ENCODE results near the gene RO60. TPM values are rescaled to one million over a fixed set of nuclear protein-coding genes. Genes with fewer than 3 reads are reported as not detected.
A peak's percentile ranks its signal among the peaks of the same experiment; 100 is the strongest.

RO60 gene
- total RNA-seq, 1 experiment from 2014 or later = 86.4 TPM

DNA sequence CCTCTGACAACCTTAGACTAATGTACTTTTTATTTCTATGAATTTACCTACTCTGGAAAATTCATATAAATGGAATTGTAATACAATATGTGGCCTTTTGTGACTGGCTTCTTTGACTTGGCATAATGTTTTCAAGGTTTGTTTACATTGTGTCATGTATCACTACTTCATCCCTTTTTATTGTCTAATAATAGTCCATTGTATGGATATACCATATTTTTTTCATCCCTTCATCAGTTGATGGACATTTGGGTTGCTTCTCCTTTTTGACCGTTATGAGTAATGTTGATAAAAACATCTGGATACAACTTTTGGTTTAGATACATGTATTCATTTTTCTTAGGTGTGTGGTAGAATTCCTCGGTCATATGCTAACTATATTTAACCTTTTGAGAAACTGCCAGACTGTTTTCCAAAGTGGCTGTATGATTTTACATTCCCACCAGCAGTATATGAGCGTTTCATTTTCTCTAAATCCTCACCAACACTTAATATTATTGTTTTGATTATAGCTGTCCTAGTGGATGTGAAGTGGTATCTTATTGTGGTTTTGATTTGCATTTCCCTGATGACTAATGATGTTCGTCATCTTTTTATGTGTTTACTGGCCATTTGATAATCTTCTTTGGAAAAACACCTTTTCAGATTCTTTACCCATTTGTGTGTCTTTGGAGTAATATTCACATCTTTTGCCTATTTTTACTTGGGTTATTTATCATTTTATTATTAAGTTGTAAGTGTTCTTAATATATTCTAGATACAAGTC lies 3.5 kb downstream of the RO60 start:
- DNase-seq (ENCODE audit: low spot score) (no peak), ATAC-seq (no peak)
- ChIA-PET POLR2A (no interaction called here), CTCF (no interaction called here)
- H3K36me3 Mint-ChIP-seq = peaks cover 5% of the 10 kb centered on the region; the same call in 1 of the 2 replicates
- TF ChIP-seq SMAD3 (CRISPR knock-in tag; IDR thresholded peaks at IDR 0.05; ENCODE audit: borderline replicate concordance) (no peak), ZNF121 (CRISPR knock-in tag; IDR thresholded peaks at IDR 0.05) (no peak), TEAD1 (CRISPR knock-in tag; IDR thresholded peaks at IDR 0.05) (no peak), MXD4 (CRISPR knock-in tag; IDR thresholded peaks at IDR 0.05; ENCODE audit: borderline replicate concordance) (no peak)
- TF ChIP-seq, protein P1, sequence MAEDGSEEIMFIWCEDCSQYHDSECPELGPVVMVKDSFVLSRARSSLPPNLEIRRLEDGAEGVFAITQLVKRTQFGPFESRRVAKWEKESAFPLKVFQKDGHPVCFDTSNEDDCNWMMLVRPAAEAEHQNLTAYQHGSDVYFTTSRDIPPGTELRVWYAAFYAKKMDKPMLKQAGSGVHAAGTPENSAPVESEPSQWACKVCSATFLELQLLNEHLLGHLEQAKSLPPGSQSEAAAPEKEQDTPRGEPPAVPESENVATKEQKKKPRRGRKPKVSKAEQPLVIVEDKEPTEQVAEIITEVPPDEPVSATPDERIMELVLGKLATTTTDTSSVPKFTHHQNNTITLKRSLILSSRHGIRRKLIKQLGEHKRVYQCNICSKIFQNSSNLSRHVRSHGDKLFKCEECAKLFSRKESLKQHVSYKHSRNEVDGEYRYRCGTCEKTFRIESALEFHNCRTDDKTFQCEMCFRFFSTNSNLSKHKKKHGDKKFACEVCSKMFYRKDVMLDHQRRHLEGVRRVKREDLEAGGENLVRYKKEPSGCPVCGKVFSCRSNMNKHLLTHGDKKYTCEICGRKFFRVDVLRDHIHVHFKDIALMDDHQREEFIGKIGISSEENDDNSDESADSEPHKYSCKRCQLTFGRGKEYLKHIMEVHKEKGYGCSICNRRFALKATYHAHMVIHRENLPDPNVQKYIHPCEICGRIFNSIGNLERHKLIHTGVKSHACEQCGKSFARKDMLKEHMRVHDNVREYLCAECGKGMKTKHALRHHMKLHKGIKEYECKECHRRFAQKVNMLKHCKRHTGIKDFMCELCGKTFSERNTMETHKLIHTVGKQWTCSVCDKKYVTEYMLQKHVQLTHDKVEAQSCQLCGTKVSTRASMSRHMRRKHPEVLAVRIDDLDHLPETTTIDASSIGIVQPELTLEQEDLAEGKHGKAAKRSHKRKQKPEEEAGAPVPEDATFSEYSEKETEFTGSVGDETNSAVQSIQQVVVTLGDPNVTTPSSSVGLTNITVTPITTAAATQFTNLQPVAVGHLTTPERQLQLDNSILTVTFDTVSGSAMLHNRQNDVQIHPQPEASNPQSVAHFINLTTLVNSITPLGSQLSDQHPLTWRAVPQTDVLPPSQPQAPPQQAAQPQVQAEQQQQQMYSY (CRISPR knock-in tag; IDR thresholded peaks at IDR 0.05) = no peak
- TF ChIP-seq, protein P2, sequence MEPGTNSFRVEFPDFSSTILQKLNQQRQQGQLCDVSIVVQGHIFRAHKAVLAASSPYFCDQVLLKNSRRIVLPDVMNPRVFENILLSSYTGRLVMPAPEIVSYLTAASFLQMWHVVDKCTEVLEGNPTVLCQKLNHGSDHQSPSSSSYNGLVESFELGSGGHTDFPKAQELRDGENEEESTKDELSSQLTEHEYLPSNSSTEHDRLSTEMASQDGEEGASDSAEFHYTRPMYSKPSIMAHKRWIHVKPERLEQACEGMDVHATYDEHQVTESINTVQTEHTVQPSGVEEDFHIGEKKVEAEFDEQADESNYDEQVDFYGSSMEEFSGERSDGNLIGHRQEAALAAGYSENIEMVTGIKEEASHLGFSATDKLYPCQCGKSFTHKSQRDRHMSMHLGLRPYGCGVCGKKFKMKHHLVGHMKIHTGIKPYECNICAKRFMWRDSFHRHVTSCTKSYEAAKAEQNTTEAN (CRISPR knock-in tag; IDR thresholded peaks at IDR 0.05) = no peak
- TF ChIP-seq, protein P3, sequence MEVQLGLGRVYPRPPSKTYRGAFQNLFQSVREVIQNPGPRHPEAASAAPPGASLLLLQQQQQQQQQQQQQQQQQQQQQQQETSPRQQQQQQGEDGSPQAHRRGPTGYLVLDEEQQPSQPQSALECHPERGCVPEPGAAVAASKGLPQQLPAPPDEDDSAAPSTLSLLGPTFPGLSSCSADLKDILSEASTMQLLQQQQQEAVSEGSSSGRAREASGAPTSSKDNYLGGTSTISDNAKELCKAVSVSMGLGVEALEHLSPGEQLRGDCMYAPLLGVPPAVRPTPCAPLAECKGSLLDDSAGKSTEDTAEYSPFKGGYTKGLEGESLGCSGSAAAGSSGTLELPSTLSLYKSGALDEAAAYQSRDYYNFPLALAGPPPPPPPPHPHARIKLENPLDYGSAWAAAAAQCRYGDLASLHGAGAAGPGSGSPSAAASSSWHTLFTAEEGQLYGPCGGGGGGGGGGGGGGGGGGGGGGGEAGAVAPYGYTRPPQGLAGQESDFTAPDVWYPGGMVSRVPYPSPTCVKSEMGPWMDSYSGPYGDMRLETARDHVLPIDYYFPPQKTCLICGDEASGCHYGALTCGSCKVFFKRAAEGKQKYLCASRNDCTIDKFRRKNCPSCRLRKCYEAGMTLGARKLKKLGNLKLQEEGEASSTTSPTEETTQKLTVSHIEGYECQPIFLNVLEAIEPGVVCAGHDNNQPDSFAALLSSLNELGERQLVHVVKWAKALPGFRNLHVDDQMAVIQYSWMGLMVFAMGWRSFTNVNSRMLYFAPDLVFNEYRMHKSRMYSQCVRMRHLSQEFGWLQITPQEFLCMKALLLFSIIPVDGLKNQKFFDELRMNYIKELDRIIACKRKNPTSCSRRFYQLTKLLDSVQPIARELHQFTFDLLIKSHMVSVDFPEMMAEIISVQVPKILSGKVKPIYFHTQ (CRISPR knock-in tag; IDR thresholded peaks at IDR 0.05) = no peak
- H3K9me3 Mint-ChIP-seq = 0 out of 2 replicates have a peak, but pooled peaks cover 3% of the 10 kb centered on the region
- no peaks in the 10 kb centered on the region for H3K27me3 Mint-ChIP-seq (ENCODE audit: low read depth)
- no peak overlapping the region for H3K4me3 Mint-ChIP-seq
- no peak overlapping the region for H3K27ac Mint-ChIP-seq
- peaks cover 27% of the 10 kb centered on the region for H3K4me1 Mint-ChIP-seq

DNA sequence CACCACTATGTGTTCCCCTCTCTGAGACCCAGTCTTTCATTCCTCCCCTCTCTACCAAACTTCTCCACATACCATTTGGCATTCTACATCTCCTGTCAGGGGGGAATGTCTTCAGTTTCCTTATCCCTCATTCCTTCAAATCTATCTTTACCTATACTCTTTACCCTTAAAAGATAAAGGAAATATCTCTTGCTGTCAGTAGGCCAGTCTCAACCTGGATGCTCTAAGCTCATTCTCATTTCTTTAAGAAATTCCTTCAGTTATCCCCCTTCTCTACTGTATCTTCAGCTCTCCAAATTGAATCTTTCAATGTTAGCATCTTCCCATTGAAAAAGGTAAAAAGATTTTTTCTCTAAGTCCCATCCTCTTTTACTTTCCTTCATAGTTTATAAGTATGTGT lies 6.5 kb downstream of the RO60 start:
- CTCF ChIA-PET = no interaction called here
- peaks cover 5% of the 10 kb centered on the region; the same call in 1 of the 2 replicates for H3K36me3 Mint-ChIP-seq
- TF ChIP-seq, protein P4, sequence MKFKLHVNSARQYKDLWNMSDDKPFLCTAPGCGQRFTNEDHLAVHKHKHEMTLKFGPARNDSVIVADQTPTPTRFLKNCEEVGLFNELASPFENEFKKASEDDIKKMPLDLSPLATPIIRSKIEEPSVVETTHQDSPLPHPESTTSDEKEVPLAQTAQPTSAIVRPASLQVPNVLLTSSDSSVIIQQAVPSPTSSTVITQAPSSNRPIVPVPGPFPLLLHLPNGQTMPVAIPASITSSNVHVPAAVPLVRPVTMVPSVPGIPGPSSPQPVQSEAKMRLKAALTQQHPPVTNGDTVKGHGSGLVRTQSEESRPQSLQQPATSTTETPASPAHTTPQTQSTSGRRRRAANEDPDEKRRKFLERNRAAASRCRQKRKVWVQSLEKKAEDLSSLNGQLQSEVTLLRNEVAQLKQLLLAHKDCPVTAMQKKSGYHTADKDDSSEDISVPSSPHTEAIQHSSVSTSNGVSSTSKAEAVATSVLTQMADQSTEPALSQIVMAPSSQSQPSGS (CRISPR knock-in tag; IDR thresholded peaks at IDR 0.05; ENCODE audit: borderline replicate concordance, low read depth) = no peak
- TF ChIP-seq FOXJ3 (CRISPR knock-in tag; IDR thresholded peaks at IDR 0.05; ENCODE audit: borderline replicate concordance) = no peak
- no peak for TF ChIP-seq CBFB (CRISPR knock-in tag; IDR thresholded peaks at IDR 0.05; ENCODE audit: low read depth)
- TF ChIP-seq MXD4 (CRISPR knock-in tag; IDR thresholded peaks at IDR 0.05; ENCODE audit: borderline replicate concordance) = no peak
- TF ChIP-seq, protein P3 (CRISPR knock-in tag; IDR thresholded peaks at IDR 0.05) = no peak
- no peak for TF ChIP-seq ZNF423 (CRISPR knock-in tag; IDR thresholded peaks at IDR 0.05)
- no peak for TF ChIP-seq RELA (CRISPR knock-in tag; IDR thresholded peaks at IDR 0.05; ENCODE audit: borderline replicate concordance)
- TF ChIP-seq SMAD3 (CRISPR knock-in tag; IDR thresholded peaks at IDR 0.05; ENCODE audit: borderline replicate concordance) = no peak
- TF ChIP-seq, protein P5, sequence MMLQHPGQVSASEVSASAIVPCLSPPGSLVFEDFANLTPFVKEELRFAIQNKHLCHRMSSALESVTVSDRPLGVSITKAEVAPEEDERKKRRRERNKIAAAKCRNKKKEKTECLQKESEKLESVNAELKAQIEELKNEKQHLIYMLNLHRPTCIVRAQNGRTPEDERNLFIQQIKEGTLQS (CRISPR knock-in tag; conservative IDR thresholded peaks at IDR 0.05) = no peak
- H3K4me3 Mint-ChIP-seq = no peak overlapping the region
- H3K4me1 Mint-ChIP-seq = peaks cover 23% of the 10 kb centered on the region
- ATAC-seq = no peak
- DNase-seq (ENCODE audit: low spot score) = no peak
- 0 out of 2 replicates have a peak, but pooled peaks cover 3% of the 10 kb centered on the region for H3K9me3 Mint-ChIP-seq
- H3K27ac Mint-ChIP-seq = peak overlapping the region; percentile 22; the same call in 1 of the 2 replicates
- POLR2A ChIA-PET = interaction anchor here (0.5 kb wide), 1 partner anchor 14 kb away, joined by 7 read pairs; no protein-coding TSS in a partner anchor
- H3K27me3 Mint-ChIP-seq (ENCODE audit: low read depth) = no peaks in the 10 kb centered on the region
